Suprapubic skin (tissue), 4 donors: Measurements from ENCODE around the gene MBP.

ENCODE experiments used
- EP300 ChIP-seq: sonication (generic); formaldehyde crosslinking; IDR thresholded peaks from one replicate; pipeline ENCODE4 v1.6.1; 2017; ENCODE audit warnings: antibody characterized with exemption
- POLR2A ChIP-seq, 2 donors: fragments of 450-650 bp; IDR thresholded peaks; one replicate each; pipeline ENCODE4 v1.6.1; 2017; ENCODE audit warnings: antibody characterized with exemption in 2 of 2, mild to moderate bottlenecking in 2 of 2, moderate library complexity in 2 of 2
- POLR2AphosphoS5 ChIP-seq, 3 donors: sonication (generic); formaldehyde crosslinking; IDR thresholded peaks; one replicate each; pipeline ENCODE4 v1.6.1; 2017; ENCODE audit warnings: antibody characterized with exemption in 3 of 3
- TF ChIP-seq, protein P1 (sequence below), 2 donors: fragments of 200-600 bp in 1 of 2; fragments of 450-650 bp in 1 of 2; sonication (generic) in 1 of 2; IDR thresholded peaks; one replicate each; pipeline ENCODE4 v1.5.1; 2016 to 2019; ENCODE audit warnings: antibody characterized with exemption in 2 of 2, mild to moderate bottlenecking in 1 of 2, moderate library complexity in 1 of 2

DNA sequence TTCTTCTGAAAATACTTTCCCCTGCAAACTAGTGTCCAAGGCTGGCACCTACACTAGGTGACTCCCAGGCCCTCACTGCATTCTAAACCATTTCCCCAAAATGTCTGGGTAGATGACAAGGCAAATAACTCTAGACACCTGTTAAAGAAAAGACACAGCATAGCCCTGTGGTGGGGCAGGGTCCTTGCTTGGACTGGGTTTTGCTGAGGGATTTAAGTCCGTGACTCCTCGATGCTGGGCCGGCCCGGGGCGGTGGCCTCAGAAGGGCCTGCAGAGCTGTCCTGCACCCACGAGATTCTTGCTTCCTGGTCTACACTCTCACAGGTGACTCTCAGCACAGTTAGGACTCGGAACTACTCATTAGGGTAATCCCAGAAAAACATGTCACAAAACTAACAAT is 55.2 kb downstream of the MBP start:
- TF ChIP-seq, protein P1, sequence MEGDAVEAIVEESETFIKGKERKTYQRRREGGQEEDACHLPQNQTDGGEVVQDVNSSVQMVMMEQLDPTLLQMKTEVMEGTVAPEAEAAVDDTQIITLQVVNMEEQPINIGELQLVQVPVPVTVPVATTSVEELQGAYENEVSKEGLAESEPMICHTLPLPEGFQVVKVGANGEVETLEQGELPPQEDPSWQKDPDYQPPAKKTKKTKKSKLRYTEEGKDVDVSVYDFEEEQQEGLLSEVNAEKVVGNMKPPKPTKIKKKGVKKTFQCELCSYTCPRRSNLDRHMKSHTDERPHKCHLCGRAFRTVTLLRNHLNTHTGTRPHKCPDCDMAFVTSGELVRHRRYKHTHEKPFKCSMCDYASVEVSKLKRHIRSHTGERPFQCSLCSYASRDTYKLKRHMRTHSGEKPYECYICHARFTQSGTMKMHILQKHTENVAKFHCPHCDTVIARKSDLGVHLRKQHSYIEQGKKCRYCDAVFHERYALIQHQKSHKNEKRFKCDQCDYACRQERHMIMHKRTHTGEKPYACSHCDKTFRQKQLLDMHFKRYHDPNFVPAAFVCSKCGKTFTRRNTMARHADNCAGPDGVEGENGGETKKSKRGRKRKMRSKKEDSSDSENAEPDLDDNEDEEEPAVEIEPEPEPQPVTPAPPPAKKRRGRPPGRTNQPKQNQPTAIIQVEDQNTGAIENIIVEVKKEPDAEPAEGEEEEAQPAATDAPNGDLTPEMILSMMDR (IDR thresholded peaks at IDR 0.05), result no peak
- TF ChIP-seq POLR2A (IDR thresholded peaks at IDR 0.05) (no peak), EP300 (no peak), POLR2AphosphoS5 (IDR thresholded peaks at IDR 0.05) (no peak)
